Measurements from ENCODE around the gene TRMT61A. TPM values are rescaled to one million over a fixed set of nuclear protein-coding genes. Genes with fewer than 3 reads are reported as not detected.
A peak's percentile ranks its signal among the peaks of the same experiment; 100 is the strongest.

The TRMT61A gene
- total RNA-seq, 4 donors from 2014 or later = 3.6 to 26.5 (median 8.7) TPM

- Histone ChIP-seq H3K27ac (peak overlapping the region; percentile 71 to 86), H3K36me3 (no peaks in the 10 kb centered on the region), H3K4me1 (peaks cover 8 to 15% of the 10 kb centered on the region in 2 donors), H3K27me3 (no peaks in the 10 kb centered on the region), H3K4me3 (no peak overlapping the region), H3K9me3 (no peaks in the 10 kb centered on the region)
- intact Hi-C loops (cut with DNase I; ENCODE audit: low total_unique reads) = loop anchor here (5.0 kb wide), 1 partner anchor 47 kb away; no protein-coding TSS in a partner anchor
- TF ChIP-seq CTCF (IDR thresholded peaks at IDR 0.05) (no peak), POLR2A (IDR thresholded peaks at IDR 0.05) (no peak)
- peak; percentile 24 to 30 for DNase-seq
These were observed 20.6 kb downstream of the TRMT61A start for GRCh38 chr14:103549361-103550311.

GRCh38 chr14:103550451-103551337, 21.7 kb downstream of the TRMT61A start:
- Histone ChIP-seq H3K4me3 (no peak overlapping the region), H3K4me1 (peaks cover 6 to 11% of the 10 kb centered on the region in 2 donors), H3K36me3 (no peaks in the 10 kb centered on the region), H3K9me3 (no peaks in the 10 kb centered on the region), H3K27me3 (no peaks in the 10 kb centered on the region), H3K27ac (peak overlapping the region; percentile 71 to 86)
- TF ChIP-seq POLR2A (IDR thresholded peaks at IDR 0.05) (no peak), CTCF (IDR thresholded peaks at IDR 0.05) (no peak)
- intact Hi-C loops (cut with DNase I; ENCODE audit: low total_unique reads) = no loop called here
- DNase-seq = peak; percentile 36 to 51

- Histone ChIP-seq H3K36me3 (no peaks in the 10 kb centered on the region), H3K4me3 (peak overlapping the region in 1 of 2 donors; percentile 4), H3K9me3 (no peaks in the 10 kb centered on the region), H3K27ac (peak overlapping the region; percentile 71 to 86), H3K4me1 (peaks cover 6 to 11% of the 10 kb centered on the region in 2 donors), H3K27me3 (no peaks in the 10 kb centered on the region)
- intact Hi-C loops (cut with DNase I; ENCODE audit: low total_unique reads) = no loop called here
- TF ChIP-seq POLR2A (IDR thresholded peaks at IDR 0.05) = peak in 1 of 2 donors; percentile 23
- TF ChIP-seq CTCF (IDR thresholded peaks at IDR 0.05) = no peak
- peak; percentile 73 to 83 for DNase-seq
These were observed 22.4 kb downstream of the TRMT61A start for GRCh38 chr14:103551338-103551762.

GRCh38 chr14:103552011-103552845, 23.2 kb downstream of the TRMT61A start:
- intact Hi-C loops (cut with DNase I; ENCODE audit: low total_unique reads) = no loop called here
- H3K4me3 ChIP-seq = peak overlapping the region in 1 of 2 donors; percentile 4
- no peaks in the 10 kb centered on the region for H3K9me3 ChIP-seq
- peaks cover 6 to 14% of the 10 kb centered on the region in 2 donors for H3K4me1 ChIP-seq
- H3K36me3 ChIP-seq = no peaks in the 10 kb centered on the region
- DNase-seq = peak; percentile 42 to 66
- H3K27me3 ChIP-seq = no peaks in the 10 kb centered on the region
- TF ChIP-seq CTCF (IDR thresholded peaks at IDR 0.05) (no peak), POLR2A (IDR thresholded peaks at IDR 0.05) (no peak)
- peak overlapping the region; percentile 71 to 86 for H3K27ac ChIP-seq
